Spinal cord (tissue), 10 donors: ENCODE data around the gene SGK1. TPM values are rescaled to one million over a fixed set of nuclear protein-coding genes. Genes with fewer than 3 reads are reported as not detected.

Experiments used
- DNase-seq, 6 donors: peaks; one replicate each; pipeline versions ENCODE4 v3.0.0 to v3.0.0-alpha.2; 2013 to 2015; ENCODE audit warnings: low spot score in 6 of 6, low read depth in 4 of 6
- H3K27ac ChIP-seq: one replicate; pipeline ENCODE4 v1.5.1; 2013; ENCODE audit warnings: low read depth, low read length, control low read depth
- H3K27me3 ChIP-seq: one replicate; pipeline ENCODE4 v1.6.1; 2013; ENCODE audit warnings: low read length; ENCODE audit not compliant: control insufficient read depth, insufficient read depth
- H3K36me3 ChIP-seq: one replicate; pipeline ENCODE4 v1.6.1; 2013; ENCODE audit warnings: low read length; ENCODE audit not compliant: control insufficient read depth, insufficient read depth
- H3K4me1 ChIP-seq: one replicate; pipeline ENCODE4 v1.6.1; 2013; ENCODE audit warnings: low read length; ENCODE audit not compliant: control insufficient read depth, insufficient read depth
- H3K4me3 ChIP-seq: one replicate; pipeline ENCODE4 v1.5.1; 2013; ENCODE audit warnings: low read depth, low read length, control low read depth
- H3K9me3 ChIP-seq: one replicate; pipeline ENCODE4 v1.6.1; 2013; ENCODE audit warnings: low read length; ENCODE audit not compliant: control insufficient read depth, insufficient read depth
- WGBS: methylation state at CpG from one replicate; pipeline ENCODE4 v1.1.5; 2013; ENCODE audit warnings: missing lambda C conversion rate; ENCODE audit not compliant: insufficient coverage; 5-methylcytosine and 5-hydroxymethylcytosine counted together
- polyA plus RNA-seq, 2 donors: library from polyadenylated mRNA; unstranded; fragments of 120-200 nt; gene quantifications; one replicate each; pipeline ENCODE4 v1.2.1, GENCODE V29; 2013; ENCODE audit not compliant: insufficient read length in 2 of 2
- total RNA-seq, 2 donors: library from RNA; depleted of rRNA in 1 of 2; stranded (reverse); fragments of 120-200 nt in 1 of 2; fragments of >200 nt in 1 of 2; gene quantifications; one replicate each; pipeline versions ENCODE4 v1.2.3 to v1.2.4, GENCODE V29; 2013 to 2014
- donor health status: healthy.

The SGK1 gene
- total and polyA plus RNA-seq, 4 donors, result 97.8 to 258 (median 152) TPM

DNA sequence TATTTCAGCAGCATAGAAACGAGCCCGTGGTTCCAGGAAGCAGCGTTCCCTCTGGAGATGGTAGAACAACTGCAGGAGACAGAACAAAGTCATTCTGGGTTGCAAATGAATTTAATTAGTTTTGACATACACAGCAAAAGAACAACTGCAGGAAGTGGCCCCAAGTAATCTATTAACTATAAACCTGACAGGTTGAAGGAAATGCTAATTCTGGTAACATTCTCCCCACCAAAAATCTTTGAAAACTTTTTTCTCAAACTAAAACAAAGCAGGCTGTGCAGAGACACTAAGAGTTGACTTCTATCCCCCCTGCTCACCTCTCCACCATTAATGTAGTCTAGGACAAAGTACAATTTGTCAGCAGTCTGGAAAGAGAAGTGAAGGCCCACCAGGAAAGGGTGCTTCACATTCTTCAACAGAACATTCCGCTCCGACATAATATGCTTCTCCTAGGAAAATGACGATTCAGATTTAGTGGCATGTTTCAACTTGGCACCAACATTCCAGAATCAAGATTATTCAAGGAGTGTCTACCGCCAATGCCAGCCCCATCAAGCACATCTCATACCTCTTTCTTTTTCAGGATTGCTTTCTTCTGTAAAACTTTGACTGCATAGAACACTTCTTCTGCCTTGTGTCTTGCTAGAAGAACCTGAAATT, 145.1 kb downstream of the SGK1 start:
- WGBS, result 84% methylated on average over 4 of the region's 7 CpGs

DNA sequence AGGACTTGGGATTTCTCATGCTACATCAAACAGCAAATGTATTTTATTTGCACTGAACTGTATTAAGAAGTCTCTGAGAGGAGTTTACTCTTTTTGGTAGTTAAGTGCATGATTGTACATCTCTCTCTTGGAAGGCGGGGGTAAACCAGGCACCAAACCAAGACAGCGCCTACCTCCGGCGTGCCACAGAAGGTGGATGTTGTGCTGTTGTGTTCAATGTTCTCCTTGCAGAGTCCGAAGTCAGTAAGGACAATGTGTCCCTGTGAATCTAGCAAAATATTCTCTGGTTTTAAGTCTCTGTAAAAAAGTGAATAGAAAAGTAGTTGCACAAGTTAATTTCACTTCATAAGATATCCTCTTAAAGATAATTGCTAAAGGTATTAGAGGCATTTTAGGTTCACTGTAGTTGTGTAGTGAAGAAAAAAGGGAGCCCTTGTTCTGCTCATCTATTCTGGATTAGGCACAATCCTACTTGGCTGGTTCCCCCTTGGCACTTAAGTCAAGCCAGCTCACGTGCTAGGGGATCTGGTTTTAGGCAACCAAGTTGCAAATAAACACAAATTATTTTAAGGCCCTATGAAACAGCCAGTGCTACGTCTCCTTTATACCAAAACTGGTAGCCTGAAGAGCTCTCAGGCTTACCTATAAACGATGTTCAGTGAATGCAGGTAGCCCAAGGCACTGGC, 145.7 kb downstream of the SGK1 start:
- H3K36me3 ChIP-seq, result peaks cover 24% of the 10 kb centered on the region
- H3K9me3 ChIP-seq, result no peaks in the 10 kb centered on the region
- peak overlapping the region; percentile 10 for H3K27ac ChIP-seq
- DNase-seq, result peak in 1 of 6 donors; percentile 29
- peaks cover under 1% of the 10 kb centered on the region for H3K27me3 ChIP-seq
- H3K4me3 ChIP-seq, result peak overlapping the region; percentile 64
- peaks cover 12% of the 10 kb centered on the region for H3K4me1 ChIP-seq
- 92% methylated on average over 6 of the region's 8 CpGs for WGBS

More for the DNA sequence above, 145.1 kb downstream of the SGK1 start:
- Histone ChIP-seq H3K4me1 (peaks cover 12% of the 10 kb centered on the region), H3K27ac (peak overlapping the region; percentile 10), H3K27me3 (peaks cover 2% of the 10 kb centered on the region), H3K4me3 (peak overlapping the region; percentile 64), H3K9me3 (no peaks in the 10 kb centered on the region), H3K36me3 (peaks cover 20% of the 10 kb centered on the region)
- DNase-seq, result no peak

DNA sequence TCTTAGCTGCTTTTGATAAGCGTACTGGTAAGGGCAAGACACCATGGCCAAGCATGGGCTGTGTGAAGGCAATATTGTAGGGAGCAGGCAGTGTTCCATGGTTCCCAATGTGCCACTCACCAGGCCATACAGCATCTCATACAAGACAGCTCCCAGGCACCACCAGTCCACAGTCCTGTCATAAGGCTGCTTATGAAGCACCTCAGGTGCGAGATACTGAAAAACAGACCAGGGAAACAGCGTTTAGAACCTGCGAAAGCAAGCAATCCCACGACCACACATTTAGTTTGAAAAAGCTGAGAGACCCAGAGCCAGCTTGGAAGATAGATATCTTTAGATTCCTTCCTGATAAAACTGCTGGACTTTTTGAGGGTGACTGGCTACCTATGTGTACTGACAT, 146.4 kb downstream of the SGK1 start:
- H3K4me3 ChIP-seq, result peak overlapping the region; percentile 64
- peaks cover 24% of the 10 kb centered on the region for H3K36me3 ChIP-seq
- H3K9me3 ChIP-seq, result no peaks in the 10 kb centered on the region
- DNase-seq, result no peak
- H3K4me1 ChIP-seq, result peaks cover 8% of the 10 kb centered on the region
- H3K27ac ChIP-seq, result peak overlapping the region; percentile 8
- no peaks in the 10 kb centered on the region for H3K27me3 ChIP-seq
- 88% methylated on average over 4 of the region's 5 CpGs for WGBS

DNA sequence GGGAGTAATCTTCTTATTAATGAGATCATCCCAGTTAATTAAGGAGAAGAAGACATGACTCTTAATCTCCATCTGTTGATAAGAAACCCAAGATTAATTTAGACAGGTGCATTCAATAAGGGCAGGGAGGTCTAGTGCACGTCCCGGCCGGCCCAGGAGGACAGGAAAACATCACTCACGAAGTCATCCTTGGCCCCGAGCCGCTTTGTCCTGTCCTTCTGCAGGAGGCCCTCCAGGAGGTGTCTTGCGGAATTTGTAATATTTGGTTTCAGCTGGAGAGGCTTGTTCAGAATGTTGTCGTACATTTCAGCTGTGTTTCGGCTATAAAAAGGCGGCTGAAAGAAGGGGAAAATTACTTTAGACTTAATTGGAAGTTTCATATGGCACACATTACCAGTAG, 147.1 kb downstream of the SGK1 start:
- peak overlapping the region; percentile 64 for H3K4me3 ChIP-seq
- WGBS, result 46% methylated on average over 6 of the region's 10 CpGs
- peaks cover 24% of the 10 kb centered on the region for H3K36me3 ChIP-seq

DNA sequence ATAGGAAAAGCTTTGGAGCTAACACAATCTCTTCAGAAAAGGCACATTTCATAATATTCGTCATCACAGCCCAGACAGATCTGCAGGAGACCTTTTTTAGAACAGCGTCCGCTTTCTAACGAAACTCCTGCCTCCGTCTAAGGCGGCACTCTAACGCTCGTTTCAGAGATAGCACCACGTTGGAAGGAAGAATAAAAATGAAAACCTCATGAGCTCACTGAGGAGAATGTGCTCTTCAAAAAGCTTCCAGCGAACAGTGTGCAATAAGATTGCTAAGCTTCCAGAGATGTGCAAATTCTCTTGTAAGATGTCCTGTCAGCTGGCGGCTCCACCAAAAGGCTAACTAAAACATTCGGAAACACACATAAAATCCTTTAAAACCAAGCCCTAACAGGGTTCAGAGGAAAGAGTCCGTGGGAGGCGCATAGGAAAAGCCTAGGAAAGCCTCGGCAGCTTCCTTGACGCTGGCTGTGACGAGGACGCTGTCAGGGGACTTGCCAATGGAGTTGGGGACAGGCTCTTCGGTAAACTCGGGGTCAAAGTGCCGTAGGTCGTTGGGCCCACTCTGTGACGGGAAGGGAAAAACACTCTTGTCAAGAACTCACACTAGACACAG, 147.9 kb downstream of the SGK1 start:
- Histone ChIP-seq H3K4me1 (no peaks in the 10 kb centered on the region), H3K27ac (peak overlapping the region; percentile 34), H3K4me3 (peak overlapping the region; percentile 64), H3K9me3 (no peaks in the 10 kb centered on the region), H3K27me3 (no peaks in the 10 kb centered on the region), H3K36me3 (peaks cover 24% of the 10 kb centered on the region)
- peak in 1 of 6 donors; percentile 30 for DNase-seq
- WGBS, result 70% methylated on average over 22 of the region's 23 CpGs

More for the DNA sequence above, 147.1 kb downstream of the SGK1 start:
- Histone ChIP-seq H3K4me1 (peaks cover 2% of the 10 kb centered on the region), H3K9me3 (no peaks in the 10 kb centered on the region), H3K27me3 (no peaks in the 10 kb centered on the region), H3K27ac (peak overlapping the region; percentile 34)
- DNase-seq, result peak in 1 of 6 donors; percentile 39

DNA sequence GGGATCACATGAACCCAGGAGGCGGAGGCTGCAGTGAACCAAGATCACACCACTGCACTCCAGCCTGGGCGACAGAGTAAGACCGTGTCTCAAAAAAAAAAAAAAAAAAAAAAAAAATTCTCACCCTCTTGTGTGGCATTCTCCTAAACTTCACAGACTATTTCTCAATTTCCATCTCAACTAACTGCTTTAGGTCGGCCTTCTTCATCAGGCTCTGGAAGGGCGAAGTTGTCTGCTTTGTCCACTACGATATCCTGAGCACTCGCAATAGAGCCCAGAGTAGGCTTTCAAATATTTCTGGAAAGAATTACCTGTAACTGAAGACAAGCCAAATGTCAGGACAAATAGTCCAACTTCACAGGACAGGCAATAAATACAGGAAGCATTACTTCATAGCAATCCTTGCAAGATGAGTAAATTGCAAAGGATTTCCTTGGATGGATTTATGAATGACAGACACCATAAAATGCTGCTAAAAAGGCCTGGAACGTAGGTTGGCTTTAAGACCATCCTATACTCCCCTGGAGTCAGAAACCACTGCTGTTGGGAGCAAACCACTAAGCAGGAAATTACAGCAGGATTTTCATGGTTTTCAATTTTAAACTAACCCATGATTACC, 149.2 kb downstream of the SGK1 start:
- Histone ChIP-seq H3K4me3 (no peak overlapping the region), H3K27ac (no peak overlapping the region), H3K4me1 (no peaks in the 10 kb centered on the region), H3K36me3 (peaks cover 24% of the 10 kb centered on the region), H3K9me3 (no peaks in the 10 kb centered on the region), H3K27me3 (no peaks in the 10 kb centered on the region)
- 100% methylated on average over 3 of the region's 8 CpGs for WGBS
- no peak for DNase-seq

DNA sequence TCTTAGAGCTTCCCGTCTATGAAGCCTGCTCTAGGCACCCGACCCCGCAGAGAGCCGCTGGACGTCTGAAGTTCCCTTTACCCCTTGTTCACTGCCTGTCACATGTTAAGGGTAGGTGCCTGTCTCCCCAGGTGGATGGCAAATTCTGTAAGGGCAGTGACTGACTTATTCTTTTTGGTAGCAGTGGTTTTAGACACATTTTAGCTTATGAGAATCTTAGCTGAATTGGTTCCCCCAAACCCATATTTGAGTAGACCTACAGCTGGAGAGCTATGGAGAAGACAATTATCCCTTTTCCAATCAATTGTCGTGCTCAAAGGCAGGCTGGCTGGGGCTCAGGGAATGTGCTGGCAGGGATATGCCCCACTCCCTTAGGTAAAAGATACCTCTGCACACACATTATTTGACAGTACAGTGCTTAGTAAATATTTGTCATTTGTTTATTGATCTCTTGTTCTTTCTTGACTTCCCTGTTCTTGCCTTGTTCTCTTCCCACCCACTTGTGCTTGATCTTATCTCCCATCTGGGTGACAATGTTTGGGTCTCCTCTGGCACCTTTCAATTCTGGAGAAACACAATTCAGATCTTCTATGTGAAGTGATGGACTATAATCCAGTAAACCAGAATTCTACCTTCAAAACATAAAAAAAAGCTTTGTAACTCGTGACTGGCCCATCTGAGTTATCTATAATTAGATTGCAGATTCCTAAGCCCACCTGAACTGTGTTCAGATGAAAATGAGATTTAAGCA, 151.2 kb downstream of the SGK1 start:
- Histone ChIP-seq H3K9me3 (no peaks in the 10 kb centered on the region), H3K4me1 (no peaks in the 10 kb centered on the region), H3K36me3 (peaks cover 22% of the 10 kb centered on the region), H3K4me3 (no peak overlapping the region), H3K27ac (no peak overlapping the region), H3K27me3 (no peaks in the 10 kb centered on the region)
- WGBS, result 90% methylated on average over 2 of the region's 7 CpGs
- DNase-seq, result no peak

DNA sequence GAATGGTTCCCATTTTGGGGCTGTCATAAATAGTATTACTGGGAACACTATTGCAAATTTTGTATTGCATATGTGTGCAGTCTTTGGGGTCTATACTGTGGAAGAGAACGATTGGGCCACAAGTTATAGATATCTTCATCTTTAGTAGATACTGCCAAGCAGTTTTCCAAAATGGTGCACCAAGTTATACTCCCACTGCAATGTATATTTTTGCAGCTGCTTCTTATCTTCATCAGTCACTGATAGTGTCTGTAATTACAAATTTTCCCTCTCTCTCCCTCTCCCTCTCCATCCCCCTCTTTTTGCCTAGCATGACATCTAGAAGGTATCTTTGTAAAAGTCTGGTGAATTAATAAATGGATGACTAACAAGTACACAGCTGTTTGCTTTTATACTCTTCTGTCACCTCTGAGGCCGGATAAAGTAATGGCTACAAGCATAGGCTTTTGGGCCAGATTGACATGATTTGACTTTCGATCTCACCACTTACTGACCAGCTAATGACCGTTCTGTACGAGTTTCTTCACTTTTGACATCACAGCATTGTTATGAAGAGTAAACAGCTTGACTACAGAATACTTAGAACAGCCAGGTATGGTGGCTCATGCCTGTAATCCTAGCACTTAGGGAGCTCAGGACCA, 152.2 kb downstream of the SGK1 start:
- H3K27ac ChIP-seq, result no peak overlapping the region

DNA sequence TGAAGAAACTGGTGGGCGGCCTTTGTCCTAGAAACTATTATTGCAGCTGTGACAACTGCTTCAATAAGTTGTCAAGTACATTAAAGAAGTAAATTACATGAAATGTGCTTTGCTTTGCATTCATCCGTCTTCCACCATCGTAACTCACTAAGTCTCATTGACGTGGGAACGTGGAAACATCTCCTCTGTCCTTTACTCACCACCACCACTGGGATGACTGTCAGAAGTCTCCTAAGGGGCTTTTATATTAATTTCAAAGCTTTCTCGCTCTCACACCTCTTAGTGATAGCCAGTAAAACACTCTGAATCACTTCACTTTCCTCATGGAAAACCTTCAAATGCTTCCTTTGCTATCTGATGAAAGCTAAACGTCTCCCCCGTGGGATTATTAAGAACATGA, 153.6 kb downstream of the SGK1 start:
- DNase-seq, result no peak
- 56% methylated on average over 6 of the region's 8 CpGs for WGBS
- H3K36me3 ChIP-seq, result peaks cover 8% of the 10 kb centered on the region
- H3K4me1 ChIP-seq, result no peaks in the 10 kb centered on the region
- no peak overlapping the region for H3K27ac ChIP-seq
- no peak overlapping the region for H3K4me3 ChIP-seq
- H3K27me3 ChIP-seq, result no peaks in the 10 kb centered on the region
- no peaks in the 10 kb centered on the region for H3K9me3 ChIP-seq

More for the DNA sequence above, 152.2 kb downstream of the SGK1 start:
- Histone ChIP-seq H3K4me1 (no peaks in the 10 kb centered on the region), H3K36me3 (peaks cover 12% of the 10 kb centered on the region), H3K27me3 (no peaks in the 10 kb centered on the region), H3K9me3 (no peaks in the 10 kb centered on the region), H3K4me3 (no peak overlapping the region)
- 87% methylated on average over 3 of the region's 5 CpGs for WGBS
- DNase-seq, result no peak
